PC-9 (cell line): ENCODE results near the gene ALDH4A1. TPM values are rescaled to one million over a fixed set of nuclear protein-coding genes. Genes with fewer than 3 reads are reported as not detected.

Experiments
- BruUV-seq: library from RNA; stranded (reverse); fragments of 400-500 nt; replicated peaks from 2 replicates; lab custom pipeline; 2021; lab: Mats Ljungman, UMichigan
- CTCF ChIA-PET: fragments of 300-600 bp; sonication (Branson Sonifier 250); formaldehyde crosslinking; loops from one replicate; lab custom pipeline; 2022; ENCODE audit warnings: antibody characterized with exemption; lab: Charles Lee
- POLR2A ChIA-PET: fragments of 300-600 bp; sonication (Branson Sonifier 250); formaldehyde crosslinking; loops from one replicate; lab custom pipeline; 2022; ENCODE audit warnings: antibody characterized with exemption; ENCODE audit not compliant: unreplicated experiment; lab: Charles Lee
- DNase-seq, 2 experiments: peaks; one replicate each; pipeline versions ENCODE4 v3.0.0 to v3.0.0-alpha.2; 2015 to 2022; ENCODE audit warnings: mixed read lengths in 1 of 2
- H2AFZ ChIP-seq: fragments of 200-600 bp; sonication (generic); 2 replicates; pipeline ENCODE4 v1.8.1; 2017; ENCODE audit warnings: antibody characterized with exemption
- H3F3A ChIP-seq: fragments of 200-600 bp; sonication (generic); 2 replicates; pipeline ENCODE4 v1.8.1; 2017; ENCODE audit warnings: antibody characterized with exemption, mild to moderate bottlenecking, low read depth; ENCODE audit not compliant: insufficient read depth
- H3K27ac ChIP-seq: fragments of 200-600 bp; sonication (generic); 2 replicates; pipeline ENCODE4 v1.6.1; 2016; ENCODE audit warnings: mixed run types
- H3K27me3 ChIP-seq: fragments of 200-600 bp; sonication (generic); 2 replicates; pipeline ENCODE4 v1.6.1; 2016; ENCODE audit warnings: low read depth, mixed run types; ENCODE audit not compliant: insufficient read depth
- H3K36me3 ChIP-seq: fragments of 200-600 bp; sonication (generic); 2 replicates; pipeline ENCODE4 v1.6.1; 2016; ENCODE audit warnings: low read depth, mixed run types
- H3K4me1 ChIP-seq: fragments of 200-600 bp; sonication (generic); replicated peaks from 2 replicates; pipeline ENCODE4 v1.6.1; 2016; ENCODE audit warnings: mixed run types; ENCODE audit not compliant: insufficient read depth
- H3K4me2 ChIP-seq: fragments of 200-600 bp; sonication (generic); 2 replicates; pipeline ENCODE4 v1.6.1; 2017; ENCODE audit warnings: mixed run types
- H3K4me3 ChIP-seq: fragments of 200-600 bp; sonication (generic); 2 replicates; pipeline ENCODE4 v1.6.1; 2016; ENCODE audit warnings: mixed run types
- H3K79me2 ChIP-seq: fragments of 200-600 bp; sonication (generic); 2 replicates; pipeline ENCODE4 v1.6.1; 2017; ENCODE audit warnings: low read depth, mixed run types
- H3K9me2 ChIP-seq: fragments of 200-600 bp; sonication (generic); 2 replicates; pipeline ENCODE4 v1.8.1; 2017; ENCODE audit warnings: mild to moderate bottlenecking; ENCODE audit not compliant: insufficient read depth
- H3K9me3 ChIP-seq: fragments of 200-600 bp; sonication (generic); 2 replicates; pipeline ENCODE4 v1.8.1; 2016; ENCODE audit warnings: low read depth; ENCODE audit not compliant: insufficient read depth
- H4K20me1 ChIP-seq: fragments of 200-600 bp; sonication (generic); 2 replicates; pipeline ENCODE4 v1.8.1; 2017; ENCODE audit not compliant: insufficient read depth
- EZH2 ChIP-seq: fragments of 200-600 bp; sonication (generic); IDR thresholded peaks from 2 replicates; pipeline ENCODE4 v1.8.0; 2017; ENCODE audit warnings: antibody characterized with exemption, low read depth
- intact Hi-C: fragments of 100-400 bp; cut with micrococcal nuclease; formaldehyde crosslinking; loops from one replicate; pipeline ENCODE4 v1.10.0; 2022; ENCODE audit not compliant: unreplicated experiment
- total RNA-seq: library from RNA; stranded (reverse); gene quantifications from 2 replicates; pipeline ENCODE4 v1.2.3, GENCODE V29; 2021
- TF ChIP-seq, protein P1 (sequence below): fragments of 200-600 bp; sonication (generic); conservative IDR thresholded peaks from 2 replicates; pipeline ENCODE4 v1.6.1; 2017; ENCODE audit warnings: mixed run types, antibody characterized with exemption, mild to moderate bottlenecking, moderate library complexity

Gene ALDH4A1
- total RNA-seq, 1 experiment from 2014 or later = 15.0 TPM

DNA sequence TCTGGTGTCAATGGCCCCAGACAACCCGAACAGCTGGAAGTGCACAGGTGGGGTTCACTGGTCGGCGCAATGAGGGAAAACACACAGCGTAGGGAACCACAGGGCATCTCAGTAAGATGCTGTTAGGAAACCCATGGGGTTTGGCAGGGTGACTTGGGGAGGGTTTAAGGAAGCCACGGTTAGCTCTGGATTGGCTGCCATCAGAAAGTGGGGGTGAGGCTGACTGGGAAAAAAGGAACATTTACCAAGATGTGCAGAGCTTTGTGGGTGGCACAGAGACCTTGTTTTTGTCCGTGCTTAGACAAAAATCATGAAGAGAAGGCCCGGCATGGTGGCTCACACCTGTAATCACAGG is 11.0 kb downstream of the ALDH4A1 start:
- no TSS peak for BruUV-seq
- ChIA-PET CTCF (no interaction called here), POLR2A (no interaction called here)
- DNase-seq = no peak
- Histone ChIP-seq H3K79me2 (no peaks in the 10 kb centered on the region), H3K4me1 (no peaks in the 10 kb centered on the region), H3K4me2 (no peak overlapping the region), H3K9me3 (no peaks in the 10 kb centered on the region), H4K20me1 (no peaks in the 10 kb centered on the region), H3K4me3 (no peak overlapping the region), H2AFZ (no peak overlapping the region), H3K27ac (no peak overlapping the region), H3K9me2 (no peaks in the 10 kb centered on the region), H3K27me3 (no peaks in the 10 kb centered on the region), H3F3A (no peaks in the 10 kb centered on the region), H3K36me3 (no peaks in the 10 kb centered on the region)
- TF ChIP-seq EZH2 = no peak
- TF ChIP-seq, protein P1, sequence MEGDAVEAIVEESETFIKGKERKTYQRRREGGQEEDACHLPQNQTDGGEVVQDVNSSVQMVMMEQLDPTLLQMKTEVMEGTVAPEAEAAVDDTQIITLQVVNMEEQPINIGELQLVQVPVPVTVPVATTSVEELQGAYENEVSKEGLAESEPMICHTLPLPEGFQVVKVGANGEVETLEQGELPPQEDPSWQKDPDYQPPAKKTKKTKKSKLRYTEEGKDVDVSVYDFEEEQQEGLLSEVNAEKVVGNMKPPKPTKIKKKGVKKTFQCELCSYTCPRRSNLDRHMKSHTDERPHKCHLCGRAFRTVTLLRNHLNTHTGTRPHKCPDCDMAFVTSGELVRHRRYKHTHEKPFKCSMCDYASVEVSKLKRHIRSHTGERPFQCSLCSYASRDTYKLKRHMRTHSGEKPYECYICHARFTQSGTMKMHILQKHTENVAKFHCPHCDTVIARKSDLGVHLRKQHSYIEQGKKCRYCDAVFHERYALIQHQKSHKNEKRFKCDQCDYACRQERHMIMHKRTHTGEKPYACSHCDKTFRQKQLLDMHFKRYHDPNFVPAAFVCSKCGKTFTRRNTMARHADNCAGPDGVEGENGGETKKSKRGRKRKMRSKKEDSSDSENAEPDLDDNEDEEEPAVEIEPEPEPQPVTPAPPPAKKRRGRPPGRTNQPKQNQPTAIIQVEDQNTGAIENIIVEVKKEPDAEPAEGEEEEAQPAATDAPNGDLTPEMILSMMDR = no peak
- intact Hi-C loops = no loop called here

DNA sequence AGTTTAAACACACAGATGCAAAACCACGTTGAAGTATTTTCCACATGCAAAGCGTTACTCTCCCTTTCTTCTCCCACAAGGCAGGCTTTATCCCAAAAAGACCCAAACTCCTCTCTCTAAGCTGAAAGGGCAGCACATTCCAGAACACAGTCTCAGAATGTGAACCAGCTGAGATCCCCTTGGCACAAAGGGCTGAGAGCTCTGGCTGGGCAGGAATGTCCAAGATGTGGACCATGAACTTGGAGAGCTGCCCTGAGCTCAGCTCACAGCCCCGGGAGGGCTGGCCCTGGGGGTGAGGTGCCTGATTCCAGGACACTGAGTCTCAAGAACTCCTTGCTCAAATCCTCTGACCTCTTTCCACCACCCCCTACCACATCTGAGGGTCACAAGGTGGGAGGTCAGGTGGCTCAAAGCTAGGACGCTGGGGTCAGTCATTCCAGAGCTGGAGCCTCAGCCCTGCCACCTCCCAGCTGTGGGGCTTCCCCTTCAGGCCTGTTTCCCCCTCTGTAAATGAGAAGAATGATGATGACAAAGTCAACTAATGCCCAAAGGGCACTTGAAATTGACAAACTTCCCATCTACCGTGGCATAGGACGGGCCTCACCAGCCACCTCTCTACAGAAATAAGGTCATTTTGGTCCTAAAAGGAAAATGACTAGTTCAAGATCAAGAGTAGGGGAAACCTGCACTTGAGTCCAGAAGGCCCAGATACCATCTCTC is 11.5 kb downstream of the ALDH4A1 start:
- ChIA-PET POLR2A (no interaction called here), CTCF (no interaction called here)
- no peaks in the 10 kb centered on the region for H3K79me2 ChIP-seq
- H4K20me1 ChIP-seq = no peaks in the 10 kb centered on the region
- no peak for TF ChIP-seq EZH2
- TF ChIP-seq, protein P1 = no peak
- no peaks in the 10 kb centered on the region for H3K27me3 ChIP-seq
- H3K4me1 ChIP-seq = no peaks in the 10 kb centered on the region
- no peaks in the 10 kb centered on the region for H3K9me3 ChIP-seq
- no peak overlapping the region for H2AFZ ChIP-seq
- H3K36me3 ChIP-seq = no peaks in the 10 kb centered on the region
- intact Hi-C loops = no loop called here
- H3K4me3 ChIP-seq = no peak overlapping the region
- no peak overlapping the region for H3K27ac ChIP-seq
- DNase-seq = no peak
- no peak overlapping the region for H3K4me2 ChIP-seq
- H3K9me2 ChIP-seq = no peaks in the 10 kb centered on the region
- no TSS peak for BruUV-seq
- no peaks in the 10 kb centered on the region for H3F3A ChIP-seq

DNA sequence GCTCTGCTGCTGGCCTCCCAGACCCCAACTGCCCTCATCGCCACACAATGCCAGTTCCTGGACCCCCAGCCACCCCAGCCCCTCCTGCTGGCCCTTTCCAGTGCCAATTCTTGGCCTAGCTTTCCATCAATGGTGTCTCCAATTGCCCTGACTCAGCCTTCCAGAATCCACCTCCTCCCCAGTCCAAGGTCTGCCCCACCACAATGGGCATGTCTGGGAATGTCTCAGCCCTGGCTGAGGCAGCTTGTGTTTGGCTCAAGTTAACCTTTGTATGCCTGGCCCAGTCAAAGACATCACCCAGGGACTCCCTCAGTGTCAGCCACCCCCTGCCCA is 16.4 kb downstream of the ALDH4A1 start:
- no peaks in the 10 kb centered on the region for H3K79me2 ChIP-seq
- H3K4me3 ChIP-seq = no peak overlapping the region
- H3K9me3 ChIP-seq = no peaks in the 10 kb centered on the region
- CTCF ChIA-PET = interaction anchor here (0.6 kb wide), 2 partner anchors 132 to 229 kb away, joined by 4 read pairs; no protein-coding TSS in a partner anchor
- H3K36me3 ChIP-seq = no peaks in the 10 kb centered on the region
- H3K4me1 ChIP-seq = no peaks in the 10 kb centered on the region
- H3F3A ChIP-seq = no peaks in the 10 kb centered on the region
- TF ChIP-seq EZH2 = no peak
- TF ChIP-seq, protein P1 = no peak
- no peak overlapping the region for H3K4me2 ChIP-seq
- POLR2A ChIA-PET = no interaction called here
- H3K27me3 ChIP-seq = no peaks in the 10 kb centered on the region
- H3K27ac ChIP-seq = no peak overlapping the region
- intact Hi-C loops = no loop called here
- no peak for DNase-seq
- no peaks in the 10 kb centered on the region for H3K9me2 ChIP-seq
- H2AFZ ChIP-seq = no peak overlapping the region
- no TSS peak for BruUV-seq
- H4K20me1 ChIP-seq = no peaks in the 10 kb centered on the region
